ENCODE data around the gene MRPL1.

MRPL1 gene

DNA sequence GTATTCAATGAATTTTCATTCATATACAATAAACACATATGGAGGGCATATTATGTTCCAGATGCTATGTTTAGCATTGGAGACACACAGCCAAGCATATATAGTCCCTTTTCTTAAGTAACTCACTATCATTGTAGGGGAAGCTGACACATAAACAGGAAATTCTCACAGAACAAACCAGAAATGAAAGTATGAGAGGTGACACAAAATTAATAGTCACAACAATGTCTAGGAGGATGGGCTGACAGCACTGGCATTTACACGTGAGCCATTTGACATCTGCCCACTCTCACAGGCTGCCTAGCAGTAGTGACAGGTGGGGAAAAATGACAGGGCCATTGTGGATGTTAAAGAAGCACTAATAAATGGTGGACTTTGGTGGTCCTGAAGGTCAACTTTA, 40.9 kb upstream of the MRPL1 start:
- Histone ChIP-seq H3K9ac (ENCODE audit: low read depth, low read length, poor library complexity, severe bottlenecking) (no peak overlapping the region), H3K9me3 (ENCODE audit: insufficient read depth, low read depth, low read length) (no peaks in the 10 kb centered on the region), H3F3A (ENCODE audit: low read depth) (no peaks in the 10 kb centered on the region), H3K4me2 (ENCODE audit: low read depth, low read length, poor library complexity, severe bottlenecking) (peak overlapping the region; percentile 82), H3K36me3 (ENCODE audit: insufficient read depth, low read length) (no peaks in the 10 kb centered on the region), H3K4me3 (ENCODE audit: low read length, poor library complexity, severe bottlenecking) (peak overlapping the region; percentile 94), H4K20me1 (ENCODE audit: insufficient read depth, low read length, poor library complexity, severe bottlenecking) (peaks cover 17% of the 10 kb centered on the region), H3K9me2 (replicated peaks; ENCODE audit: low read depth, low read length) (no peaks in the 10 kb centered on the region), H3K4me1 (ENCODE audit: insufficient read depth, low read length, poor library complexity, severe bottlenecking) (peaks cover 23% of the 10 kb centered on the region), H3K27me3 (ENCODE audit: insufficient read depth, low read length, poor library complexity, severe bottlenecking) (peaks cover 5% of the 10 kb centered on the region), H3K79me2 (ENCODE audit: insufficient read depth, low read length) (peaks cover 30% of the 10 kb centered on the region), H2AFZ (ENCODE audit: low read length) (no peak overlapping the region)
- TF ChIP-seq EZH2phosphoT487 (IDR thresholded peaks at IDR 0.05; ENCODE audit: borderline replicate concordance) = no peak
- TF ChIP-seq, protein P1, sequence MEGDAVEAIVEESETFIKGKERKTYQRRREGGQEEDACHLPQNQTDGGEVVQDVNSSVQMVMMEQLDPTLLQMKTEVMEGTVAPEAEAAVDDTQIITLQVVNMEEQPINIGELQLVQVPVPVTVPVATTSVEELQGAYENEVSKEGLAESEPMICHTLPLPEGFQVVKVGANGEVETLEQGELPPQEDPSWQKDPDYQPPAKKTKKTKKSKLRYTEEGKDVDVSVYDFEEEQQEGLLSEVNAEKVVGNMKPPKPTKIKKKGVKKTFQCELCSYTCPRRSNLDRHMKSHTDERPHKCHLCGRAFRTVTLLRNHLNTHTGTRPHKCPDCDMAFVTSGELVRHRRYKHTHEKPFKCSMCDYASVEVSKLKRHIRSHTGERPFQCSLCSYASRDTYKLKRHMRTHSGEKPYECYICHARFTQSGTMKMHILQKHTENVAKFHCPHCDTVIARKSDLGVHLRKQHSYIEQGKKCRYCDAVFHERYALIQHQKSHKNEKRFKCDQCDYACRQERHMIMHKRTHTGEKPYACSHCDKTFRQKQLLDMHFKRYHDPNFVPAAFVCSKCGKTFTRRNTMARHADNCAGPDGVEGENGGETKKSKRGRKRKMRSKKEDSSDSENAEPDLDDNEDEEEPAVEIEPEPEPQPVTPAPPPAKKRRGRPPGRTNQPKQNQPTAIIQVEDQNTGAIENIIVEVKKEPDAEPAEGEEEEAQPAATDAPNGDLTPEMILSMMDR (conservative IDR thresholded peaks at IDR 0.05; ENCODE audit: low read length) = no peak

DNA sequence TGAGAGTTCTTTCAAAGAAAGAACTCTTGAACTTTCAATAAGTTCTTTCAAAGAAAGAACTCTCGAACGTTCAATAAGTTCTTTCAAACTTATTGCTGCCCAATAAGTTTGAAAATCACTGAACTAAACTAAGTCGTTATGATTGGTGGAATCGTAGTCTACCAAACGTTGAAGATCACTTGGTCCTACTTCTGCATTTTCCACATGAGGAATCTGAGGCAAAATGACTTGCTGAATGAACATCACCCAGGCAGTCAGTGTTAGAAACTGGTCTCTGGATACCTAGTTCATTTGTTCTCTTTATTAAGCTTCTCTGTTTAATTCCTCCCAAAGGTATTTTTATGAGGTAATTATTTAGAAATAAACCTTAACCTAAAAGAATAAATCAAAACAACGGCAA, 36.4 kb upstream of the MRPL1 start:
- no peaks in the 10 kb centered on the region for H3K79me2 ChIP-seq (ENCODE audit: insufficient read depth, low read length)
- no peaks in the 10 kb centered on the region for H3K9me2 ChIP-seq (replicated peaks; ENCODE audit: low read depth, low read length)
- no peaks in the 10 kb centered on the region for H3K36me3 ChIP-seq (ENCODE audit: insufficient read depth, low read length)
- no peak overlapping the region for H3K4me3 ChIP-seq (ENCODE audit: low read length, poor library complexity, severe bottlenecking)
- peaks cover 23% of the 10 kb centered on the region for H3K4me1 ChIP-seq (ENCODE audit: insufficient read depth, low read length, poor library complexity, severe bottlenecking)
- no peak overlapping the region for H3K9ac ChIP-seq (ENCODE audit: low read depth, low read length, poor library complexity, severe bottlenecking)
- no peaks in the 10 kb centered on the region for H3K9me3 ChIP-seq (ENCODE audit: insufficient read depth, low read depth, low read length)
- H2AFZ ChIP-seq (ENCODE audit: low read length) = no peak overlapping the region
- H3K27me3 ChIP-seq (ENCODE audit: insufficient read depth, low read length, poor library complexity, severe bottlenecking) = no peaks in the 10 kb centered on the region
- TF ChIP-seq, protein P1 (conservative IDR thresholded peaks at IDR 0.05; ENCODE audit: low read length) = no peak
- TF ChIP-seq EZH2phosphoT487 (IDR thresholded peaks at IDR 0.05; ENCODE audit: borderline replicate concordance) = no peak
- H3K4me2 ChIP-seq (ENCODE audit: low read depth, low read length, poor library complexity, severe bottlenecking) = no peak overlapping the region
- no peaks in the 10 kb centered on the region for H3F3A ChIP-seq (ENCODE audit: low read depth)
- no peaks in the 10 kb centered on the region for H4K20me1 ChIP-seq (ENCODE audit: insufficient read depth, low read length, poor library complexity, severe bottlenecking)

DNA sequence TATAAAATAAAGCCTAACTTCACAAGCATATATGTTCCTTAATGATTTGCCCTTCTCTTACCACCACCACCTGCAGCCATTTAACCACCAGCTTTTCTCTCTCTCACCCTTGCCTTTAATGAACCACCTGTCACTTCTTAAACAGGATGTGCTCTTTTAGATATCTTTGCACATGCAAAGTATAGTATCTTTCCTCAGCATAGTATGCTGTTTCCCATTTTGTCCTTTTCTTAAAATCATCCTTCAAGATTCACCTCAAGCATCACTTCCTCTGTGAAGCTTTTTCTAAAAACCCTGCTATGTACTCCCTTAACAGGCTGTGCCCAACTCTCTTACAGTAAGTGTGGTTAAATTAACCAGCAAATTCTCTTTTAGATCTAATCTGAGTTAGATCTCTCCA, 35.3 kb upstream of the MRPL1 start:
- H3K36me3 ChIP-seq (ENCODE audit: insufficient read depth, low read length) = no peaks in the 10 kb centered on the region
- H3K9me2 ChIP-seq (replicated peaks; ENCODE audit: low read depth, low read length) = no peaks in the 10 kb centered on the region
- no peaks in the 10 kb centered on the region for H3K9me3 ChIP-seq (ENCODE audit: insufficient read depth, low read depth, low read length)
- 0 out of 2 replicates have a peak overlapping the region, but pooled peaks have one; percentile 35 for H2AFZ ChIP-seq (ENCODE audit: low read length)
- H3K4me1 ChIP-seq (ENCODE audit: insufficient read depth, low read length, poor library complexity, severe bottlenecking) = peaks cover 15% of the 10 kb centered on the region
- peak overlapping the region; percentile 33 for H3K4me2 ChIP-seq (ENCODE audit: low read depth, low read length, poor library complexity, severe bottlenecking)
- H3K4me3 ChIP-seq (ENCODE audit: low read length, poor library complexity, severe bottlenecking) = no peak overlapping the region
- no peak for TF ChIP-seq EZH2phosphoT487 (IDR thresholded peaks at IDR 0.05; ENCODE audit: borderline replicate concordance)
- TF ChIP-seq, protein P1 (conservative IDR thresholded peaks at IDR 0.05; ENCODE audit: low read length) = no peak
- H3K79me2 ChIP-seq (ENCODE audit: insufficient read depth, low read length) = no peaks in the 10 kb centered on the region
- H3K9ac ChIP-seq (ENCODE audit: low read depth, low read length, poor library complexity, severe bottlenecking) = no peak overlapping the region
- H3F3A ChIP-seq (ENCODE audit: low read depth) = no peaks in the 10 kb centered on the region
- no peaks in the 10 kb centered on the region for H3K27me3 ChIP-seq (ENCODE audit: insufficient read depth, low read length, poor library complexity, severe bottlenecking)
- H4K20me1 ChIP-seq (ENCODE audit: insufficient read depth, low read length, poor library complexity, severe bottlenecking) = no peaks in the 10 kb centered on the region
